Neuronal stem cell (in vitro differentiated cells): ENCODE data around the gene SGTA.
A peak's percentile ranks its signal among the peaks of the same experiment; 100 is the strongest.

Experiments used
- DNase-seq: peaks from one replicate; pipeline ENCODE4 v3.0.0-alpha.2; 2013; ENCODE audit warnings: low spot score
- H2AFZ ChIP-seq: one replicate; pipeline ENCODE4 v1.6.1; 2013; ENCODE audit warnings: mild to moderate bottlenecking, low read length, inconsistent platforms
- H2AK5ac ChIP-seq: 2 replicates; pipeline ENCODE4 v1.6.1; 2013; ENCODE audit warnings: low read depth, mild to moderate bottlenecking, inconsistent platforms, low read length, moderate library complexity, mixed read lengths
- H2BK120ac ChIP-seq: 2 replicates; pipeline ENCODE4 v1.6.1; 2013; ENCODE audit warnings: low read depth, mild to moderate bottlenecking, inconsistent platforms, low read length, moderate library complexity, mixed read lengths
- H2BK12ac ChIP-seq: one replicate; pipeline ENCODE4 v1.6.1; 2013; ENCODE audit warnings: low read length, inconsistent platforms
- H2BK15ac ChIP-seq: 2 replicates; pipeline ENCODE4 v1.6.1; 2013; ENCODE audit warnings: mild to moderate bottlenecking, low read length, inconsistent platforms, mixed read lengths
- H2BK5ac ChIP-seq: one replicate; pipeline ENCODE4 v1.6.1; 2013; ENCODE audit warnings: inconsistent platforms, mild to moderate bottlenecking, low read length, moderate library complexity
- H3K14ac ChIP-seq: one replicate; pipeline ENCODE4 v1.6.1; 2013; ENCODE audit warnings: low read length, inconsistent platforms
- H3K18ac ChIP-seq: 2 replicates; pipeline ENCODE4 v1.6.1; 2013; ENCODE audit warnings: low read length, inconsistent platforms
- H3K23ac ChIP-seq: 2 replicates; pipeline ENCODE4 v1.6.1; 2013; ENCODE audit warnings: low read depth, mild to moderate bottlenecking, mixed read lengths, low read length, inconsistent platforms; ENCODE audit not compliant: poor library complexity
- H3K27ac ChIP-seq: replicated peaks from 3 replicates; pipeline ENCODE4 v1.5.1; 2013; ENCODE audit warnings: low read length, inconsistent platforms
- H3K27me3 ChIP-seq, 3 experiments: 2 replicates each; pipeline ENCODE4 v1.6.1; 2013; ENCODE audit warnings: low read length in 3 of 3, mild to moderate bottlenecking in 2 of 3, inconsistent platforms in 1 of 3, low read depth in 1 of 3, mixed read lengths in 1 of 3, moderate library complexity in 1 of 3; ENCODE audit not compliant: control insufficient read depth in 3 of 3, insufficient read depth in 3 of 3
- H3K36me3 ChIP-seq, 2 donors: replicated peaks in 1 of 2; 2 replicates each; pipeline ENCODE4 v1.6.1; 2013; ENCODE audit warnings: low read length in 2 of 2; ENCODE audit not compliant: control insufficient read depth in 2 of 2, insufficient read depth in 2 of 2
- H3K4ac ChIP-seq: 2 replicates; pipeline ENCODE4 v1.6.1; 2013; ENCODE audit warnings: inconsistent platforms, mild to moderate bottlenecking, low read length, moderate library complexity
- H3K4me1 ChIP-seq, 2 donors: 1 replicate in 1 of 2; 2 replicates in 1 of 2; pipeline ENCODE4 v1.6.1; 2013; ENCODE audit warnings: low read length in 2 of 2, low read depth in 1 of 2; ENCODE audit not compliant: control insufficient read depth in 2 of 2, insufficient read depth in 1 of 2
- H3K4me2 ChIP-seq: one replicate; pipeline ENCODE4 v1.6.1; 2013; ENCODE audit warnings: mild to moderate bottlenecking, low read length, inconsistent platforms; ENCODE audit not compliant: insufficient read depth, poor library complexity, severe bottlenecking
- H3K4me3 ChIP-seq, 2 donors: 2 replicates each; pipeline ENCODE4 v1.5.1; 2013; ENCODE audit warnings: low read length in 2 of 2, mild to moderate bottlenecking in 2 of 2, inconsistent platforms in 1 of 2, moderate library complexity in 1 of 2
- H3K79me1 ChIP-seq: one replicate; pipeline ENCODE4 v1.6.1; 2013; ENCODE audit warnings: low read depth, mild to moderate bottlenecking, inconsistent platforms, low read length, moderate library complexity
- H3K9ac ChIP-seq: one replicate; pipeline ENCODE4 v1.6.1; 2013; ENCODE audit warnings: mild to moderate bottlenecking, low read depth, low read length, inconsistent platforms; ENCODE audit not compliant: poor library complexity
- H3K9me3 ChIP-seq, 2 donors: replicated peaks in 1 of 2; 2 replicates each; pipeline versions ENCODE3 to v1.6.1; 2013; ENCODE audit warnings: low read length in 2 of 2, mild to moderate bottlenecking in 2 of 2, inconsistent platforms in 1 of 2, low read depth in 1 of 2, mixed read lengths in 1 of 2, moderate library complexity in 1 of 2; ENCODE audit not compliant: control insufficient read depth in 2 of 2, insufficient read depth in 1 of 2
- H4K8ac ChIP-seq: one replicate; pipeline ENCODE4 v1.6.1; 2013; ENCODE audit warnings: low read depth, mild to moderate bottlenecking, inconsistent platforms, low read length, moderate library complexity
- H4K91ac ChIP-seq: one replicate; pipeline ENCODE4 v1.6.1; 2013; ENCODE audit warnings: low read length, low read depth, mild to moderate bottlenecking, inconsistent platforms; ENCODE audit not compliant: poor library complexity
- WGBS, 2 donors: extraction: QIAGEN DNeasy Blood & Tissue Kit; methylation state at CpG; one replicate each; pipeline ENCODE4 v1.1.7; 2013; ENCODE audit warnings: missing lambda C conversion rate in 2 of 2, mixed read lengths in 1 of 2; ENCODE audit not compliant: insufficient read length in 2 of 2, insufficient replicate concordance in 1 of 2; ENCODE audit errors: extremely low coverage in 2 of 2; 5-methylcytosine and 5-hydroxymethylcytosine counted together

SGTA gene

GRCh38 chr19:2727640-2727944 lies 55.5 kb downstream of the SGTA start:
- peaks cover 0 to 10% of the 10 kb centered on the region in 2 donors for H3K4me1 ChIP-seq
- WGBS, 2 donors: no CpG with 5 or more reads among the region's 16 CpGs
- H4K91ac ChIP-seq: no peak overlapping the region
- no peaks in the 10 kb centered on the region for H3K79me1 ChIP-seq
- no peak overlapping the region for H3K9ac ChIP-seq
- peak overlapping the region; percentile 75 for H3K14ac ChIP-seq
- no peak overlapping the region for H3K4me3 ChIP-seq
- no peak overlapping the region for H3K27ac ChIP-seq
- H2BK12ac ChIP-seq: peak overlapping the region; percentile 58
- no peak overlapping the region for H2BK120ac ChIP-seq
- DNase-seq: no peak
- no peak overlapping the region for H2BK15ac ChIP-seq
- H4K8ac ChIP-seq: no peak overlapping the region
- no peak overlapping the region for H2BK5ac ChIP-seq
- H3K9me3 ChIP-seq: peaks cover 0 to 1% of the 10 kb centered on the region in 2 donors
- peak overlapping the region; percentile 89 for H3K23ac ChIP-seq
- H2AK5ac ChIP-seq: no peak overlapping the region
- no peak overlapping the region for H3K4ac ChIP-seq
- peaks cover 0 to 7% of the 10 kb centered on the region in 2 donors for H3K36me3 ChIP-seq
- H3K4me2 ChIP-seq: no peak overlapping the region
- peak overlapping the region; percentile 80 for H3K18ac ChIP-seq
- no peak overlapping the region for H2AFZ ChIP-seq
- H3K27me3 ChIP-seq: peaks cover 0 to 32% (median 5%) of the 10 kb centered on the region in 3 experiments

GRCh38 chr19:2726904-2727639 lies 56.0 kb downstream of the SGTA start:
- peak overlapping the region; percentile 48 for H2BK5ac ChIP-seq
- H3K27me3 ChIP-seq: peaks cover under 1 to 37% (median 10%) of the 10 kb centered on the region in 3 experiments
- H3K4me3 ChIP-seq: no peak overlapping the region
- H3K14ac ChIP-seq: peak overlapping the region; percentile 75
- H3K9ac ChIP-seq: peak overlapping the region; percentile 4
- H4K91ac ChIP-seq: no peak overlapping the region
- peak overlapping the region; percentile 89 for H3K23ac ChIP-seq
- WGBS, 2 donors: no CpG with 5 or more reads among the region's 26 CpGs
- no peaks in the 10 kb centered on the region for H3K79me1 ChIP-seq
- peaks cover 0 to 9% of the 10 kb centered on the region in 2 donors for H3K4me1 ChIP-seq
- H3K4ac ChIP-seq: no peak overlapping the region
- H2BK15ac ChIP-seq: no peak overlapping the region
- H3K27ac ChIP-seq: no peak overlapping the region
- H4K8ac ChIP-seq: no peak overlapping the region
- H2AFZ ChIP-seq: peak overlapping the region; percentile 12
- no peak for DNase-seq
- H3K9me3 ChIP-seq: peaks cover 0 to 1% of the 10 kb centered on the region in 2 donors
- no peak overlapping the region for H2BK120ac ChIP-seq
- H3K4me2 ChIP-seq: no peak overlapping the region
- H2BK12ac ChIP-seq: peak overlapping the region; percentile 90
- H2AK5ac ChIP-seq: no peak overlapping the region
- H3K36me3 ChIP-seq: peaks cover 0 to 5% of the 10 kb centered on the region in 2 donors
- H3K18ac ChIP-seq: peak overlapping the region; percentile 80

- no peak overlapping the region for H3K18ac ChIP-seq
- no peaks in the 10 kb centered on the region for H3K36me3 ChIP-seq
- H3K9ac ChIP-seq: no peak overlapping the region
- no peak overlapping the region for H3K27ac ChIP-seq
- no peak overlapping the region for H4K8ac ChIP-seq
- WGBS, 2 donors: no CpG with 5 or more reads among the region's 15 CpGs
- H3K23ac ChIP-seq: no peak overlapping the region
- no peak overlapping the region for H2BK120ac ChIP-seq
- no peak overlapping the region for H2BK15ac ChIP-seq
- no peak overlapping the region for H3K14ac ChIP-seq
- H3K27me3 ChIP-seq: peaks cover 2 to 43% (median 17%) of the 10 kb centered on the region in 3 experiments
- H3K4me3 ChIP-seq: no peak overlapping the region
- peaks cover 1 to 2% of the 10 kb centered on the region in 2 donors for H3K4me1 ChIP-seq
- H3K9me3 ChIP-seq: peaks cover 0 to 1% of the 10 kb centered on the region in 2 donors
- no peak overlapping the region for H3K4me2 ChIP-seq
- H2BK5ac ChIP-seq: peak overlapping the region; percentile 48
- H4K91ac ChIP-seq: no peak overlapping the region
- H2BK12ac ChIP-seq: no peak overlapping the region
- H3K79me1 ChIP-seq: no peaks in the 10 kb centered on the region
- H2AFZ ChIP-seq: peak overlapping the region; percentile 12
- DNase-seq: no peak
- no peak overlapping the region for H2AK5ac ChIP-seq
- H3K4ac ChIP-seq: no peak overlapping the region
These were observed 56.8 kb downstream of the SGTA start for GRCh38 chr19:2726160-2726855.

GRCh38 chr19:2724148-2724557 lies 58.9 kb downstream of the SGTA start:
- Histone ChIP-seq H3K23ac (no peak overlapping the region), H3K79me1 (no peaks in the 10 kb centered on the region), H2BK12ac (no peak overlapping the region), H3K9me3 (peaks cover 0 to 1% of the 10 kb centered on the region in 2 donors), H3K27me3 (peaks cover 2 to 43% (median 23%) of the 10 kb centered on the region in 3 experiments), H4K8ac (no peak overlapping the region), H2BK5ac (no peak overlapping the region), H3K14ac (no peak overlapping the region), H2AFZ (no peak overlapping the region), H3K27ac (no peak overlapping the region), H2BK120ac (no peak overlapping the region), H3K4me1 (peaks cover 9 to 12% of the 10 kb centered on the region in 2 donors), H3K4me2 (no peak overlapping the region), H3K4ac (no peak overlapping the region), H3K36me3 (no peaks in the 10 kb centered on the region), H2BK15ac (no peak overlapping the region), H3K9ac (peak overlapping the region; percentile 77), H3K4me3 (no peak overlapping the region), H3K18ac (no peak overlapping the region), H4K91ac (no peak overlapping the region), H2AK5ac (no peak overlapping the region)
- WGBS, 2 donors: no CpG with 5 or more reads among the region's 7 CpGs
- DNase-seq: no peak
